Lower leg skin (tissue), 3 donors: ENCODE measurements around the gene TTLL5.

ENCODE experiments used
- POLR2A ChIP-seq, 2 donors: fragments of 450-650 bp; IDR thresholded peaks; one replicate each; pipeline ENCODE4 v1.6.1; 2016 to 2017; ENCODE audit warnings: antibody characterized with exemption in 2 of 2, mild to moderate bottlenecking in 1 of 2, moderate library complexity in 1 of 2
- TF ChIP-seq, protein P1 (sequence below), 3 donors: fragments of 450-650 bp; IDR thresholded peaks; one replicate each; pipeline ENCODE4 v1.5.1; 2016; ENCODE audit warnings: antibody characterized with exemption in 3 of 3, mild to moderate bottlenecking in 3 of 3, moderate library complexity in 2 of 3

DNA sequence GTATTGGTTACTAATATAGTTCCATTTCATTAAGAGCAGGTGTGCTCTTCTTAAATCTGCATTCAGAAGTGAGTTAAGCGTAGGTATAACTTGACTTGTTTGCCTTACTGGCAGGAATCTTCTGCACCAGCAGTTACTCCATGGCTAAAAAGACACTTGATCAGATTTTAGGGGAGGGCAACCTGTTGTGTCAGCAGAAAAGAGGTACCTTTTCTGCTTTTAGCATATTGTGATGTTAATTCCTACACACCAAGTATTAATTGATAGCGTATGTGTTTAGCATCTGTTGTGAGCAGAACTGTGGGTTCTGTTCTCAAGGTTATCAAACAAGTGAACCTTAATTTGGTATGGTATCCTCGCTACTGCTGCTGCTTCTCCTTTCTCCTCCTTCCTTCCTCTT is 38.3 kb downstream of the TTLL5 start:
- TF ChIP-seq, protein P1, sequence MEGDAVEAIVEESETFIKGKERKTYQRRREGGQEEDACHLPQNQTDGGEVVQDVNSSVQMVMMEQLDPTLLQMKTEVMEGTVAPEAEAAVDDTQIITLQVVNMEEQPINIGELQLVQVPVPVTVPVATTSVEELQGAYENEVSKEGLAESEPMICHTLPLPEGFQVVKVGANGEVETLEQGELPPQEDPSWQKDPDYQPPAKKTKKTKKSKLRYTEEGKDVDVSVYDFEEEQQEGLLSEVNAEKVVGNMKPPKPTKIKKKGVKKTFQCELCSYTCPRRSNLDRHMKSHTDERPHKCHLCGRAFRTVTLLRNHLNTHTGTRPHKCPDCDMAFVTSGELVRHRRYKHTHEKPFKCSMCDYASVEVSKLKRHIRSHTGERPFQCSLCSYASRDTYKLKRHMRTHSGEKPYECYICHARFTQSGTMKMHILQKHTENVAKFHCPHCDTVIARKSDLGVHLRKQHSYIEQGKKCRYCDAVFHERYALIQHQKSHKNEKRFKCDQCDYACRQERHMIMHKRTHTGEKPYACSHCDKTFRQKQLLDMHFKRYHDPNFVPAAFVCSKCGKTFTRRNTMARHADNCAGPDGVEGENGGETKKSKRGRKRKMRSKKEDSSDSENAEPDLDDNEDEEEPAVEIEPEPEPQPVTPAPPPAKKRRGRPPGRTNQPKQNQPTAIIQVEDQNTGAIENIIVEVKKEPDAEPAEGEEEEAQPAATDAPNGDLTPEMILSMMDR (IDR thresholded peaks at IDR 0.05) = no peak
- no peak for TF ChIP-seq POLR2A (IDR thresholded peaks at IDR 0.05)
